Measurements from ENCODE around the gene TIMM8B. TPM values are rescaled to one million over a fixed set of nuclear protein-coding genes. Genes with fewer than 3 reads are reported as not detected.
A peak's percentile ranks its signal among the peaks of the same experiment; 100 is the strongest.
"Not testable (repeated sequence)": the region's sequence is repeated elsewhere in the genome, so short reads cannot be mapped to it uniquely, and the experiment has no call there.

The TIMM8B gene
- polyA plus RNA-seq, 1 donor from 2014 or later, result 55.9 TPM

DNA sequence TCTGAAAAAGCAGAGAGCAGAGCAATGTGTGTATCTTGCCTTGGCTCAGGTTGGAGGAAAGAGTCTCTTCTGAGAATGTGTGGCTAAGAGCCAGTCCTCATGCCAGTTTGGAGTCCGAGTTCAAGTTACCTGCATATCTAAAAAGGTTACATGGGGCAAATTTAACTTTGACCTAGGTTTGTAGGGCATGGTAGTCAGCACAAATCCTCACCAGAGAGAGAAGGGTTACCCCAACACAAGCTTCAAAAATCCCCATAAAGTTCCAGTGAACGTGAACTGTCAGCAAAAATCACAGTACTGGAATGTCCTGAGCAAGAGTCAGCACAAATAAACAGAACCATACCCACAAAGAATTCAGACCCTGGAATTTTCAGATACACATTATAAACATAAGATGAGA lies 13.9 kb upstream of the TIMM8B start:
- H3K27me3 Mint-ChIP-seq, result no peaks in the 10 kb centered on the region
- no peaks in the 10 kb centered on the region for H3K9me3 Mint-ChIP-seq
- no peaks in the 10 kb centered on the region for H3K4me1 Mint-ChIP-seq
- H3K27ac Mint-ChIP-seq, result no peak overlapping the region
- no peak overlapping the region for H3K4me3 Mint-ChIP-seq
- H3K36me3 Mint-ChIP-seq, result peaks cover 2% of the 10 kb centered on the region

DNA sequence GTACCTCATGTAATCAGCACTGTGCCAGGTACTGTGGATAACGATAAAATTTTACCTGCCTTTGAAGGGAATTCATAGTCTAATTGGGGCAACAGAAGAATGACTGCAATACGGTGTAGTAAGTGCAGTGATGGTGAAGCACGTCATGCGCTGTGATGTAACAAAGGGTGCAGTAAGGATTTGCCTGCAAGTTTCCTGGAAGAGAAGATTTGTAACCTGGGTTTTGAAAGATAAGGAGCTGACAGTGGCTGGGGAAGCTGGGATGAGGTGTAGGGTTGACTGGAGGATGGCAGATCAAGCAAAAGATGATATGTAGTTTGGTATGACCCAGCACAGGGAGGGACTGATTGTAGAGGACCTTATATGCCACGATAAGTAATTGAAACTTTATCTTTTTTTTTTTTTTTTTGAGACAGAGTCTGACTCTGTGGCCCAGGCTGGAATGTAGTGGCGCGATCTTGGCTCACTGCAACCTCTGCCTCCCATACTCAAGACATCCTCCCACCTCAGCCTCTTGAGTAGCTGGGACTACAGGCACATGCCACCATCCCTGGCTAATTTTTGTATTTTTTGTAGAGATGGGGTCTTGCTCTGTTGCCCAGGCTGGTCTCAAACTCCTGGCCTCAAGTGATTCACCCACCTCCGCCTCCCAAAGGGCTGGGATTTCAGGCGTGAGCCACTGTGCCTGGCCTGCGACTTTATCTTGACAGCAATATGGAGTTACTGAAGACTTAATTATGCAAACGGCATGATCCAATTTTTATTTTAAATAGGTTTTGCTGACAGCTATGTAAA lies 11.4 kb upstream of the TIMM8B start:
- Mint-ChIP-seq H3K4me1 (peaks cover 0 to 4% (median 0%) of the 10 kb centered on the region in 3 donors), H3K9me3 (no peaks in the 10 kb centered on the region), H3K27me3 (no peaks in the 10 kb centered on the region), H3K27ac (peak overlapping the region in 1 of 3 donors; percentile 90), H3K4me3 (no peak overlapping the region), H3K36me3 (peaks cover 5% of the 10 kb centered on the region)

DNA sequence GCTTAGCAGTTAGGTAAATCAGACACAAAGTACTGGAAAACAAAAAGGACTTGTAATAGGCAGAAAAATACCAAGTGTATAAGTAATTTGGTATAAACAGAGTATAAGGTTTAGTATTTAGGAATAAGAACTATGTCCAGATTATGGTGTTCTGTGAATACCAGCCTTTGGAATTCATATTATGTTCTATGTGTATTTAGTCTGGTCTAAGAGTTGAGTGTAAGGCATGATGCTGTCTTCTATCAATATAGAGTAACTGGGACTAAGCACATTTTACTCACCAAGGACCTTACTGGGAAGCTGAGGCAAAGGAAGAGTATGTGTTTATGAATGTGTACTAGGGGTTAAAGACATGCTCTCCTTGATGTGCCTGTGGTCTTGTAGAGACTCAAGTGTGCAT lies 9.6 kb upstream of the TIMM8B start:
- Mint-ChIP-seq H3K27me3 (no peaks in the 10 kb centered on the region), H3K27ac (no peak overlapping the region), H3K4me1 (peaks cover 0 to 7% (median 3%) of the 10 kb centered on the region in 3 donors), H3K9me3 (no peaks in the 10 kb centered on the region), H3K36me3 (peaks cover 15% of the 10 kb centered on the region), H3K4me3 (no peak overlapping the region)

DNA sequence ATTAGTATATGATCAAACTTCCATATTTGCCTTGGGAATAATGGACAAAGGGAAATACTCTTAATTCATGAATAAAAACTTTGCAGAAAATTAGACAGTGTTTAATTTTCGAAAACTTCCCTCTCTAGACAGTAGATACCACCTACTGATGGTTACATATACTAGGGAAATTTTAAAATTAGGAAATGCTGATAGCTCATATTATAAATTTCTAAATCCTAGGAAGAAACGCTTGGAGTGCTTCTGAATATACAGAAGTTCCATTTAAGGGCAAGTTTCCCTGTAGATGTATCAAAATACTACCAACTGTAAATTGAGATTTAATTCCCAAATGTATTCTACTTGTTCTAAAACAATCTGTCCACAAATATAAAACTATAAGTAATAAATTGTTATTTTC lies 8.7 kb upstream of the TIMM8B start:
- H3K4me3 Mint-ChIP-seq, H3K4me1 Mint-ChIP-seq, H3K27me3 Mint-ChIP-seq, H3K27ac Mint-ChIP-seq, H3K9me3 Mint-ChIP-seq: not testable (repeated sequence)
- peaks cover 15% of the 10 kb centered on the region for H3K36me3 Mint-ChIP-seq

DNA sequence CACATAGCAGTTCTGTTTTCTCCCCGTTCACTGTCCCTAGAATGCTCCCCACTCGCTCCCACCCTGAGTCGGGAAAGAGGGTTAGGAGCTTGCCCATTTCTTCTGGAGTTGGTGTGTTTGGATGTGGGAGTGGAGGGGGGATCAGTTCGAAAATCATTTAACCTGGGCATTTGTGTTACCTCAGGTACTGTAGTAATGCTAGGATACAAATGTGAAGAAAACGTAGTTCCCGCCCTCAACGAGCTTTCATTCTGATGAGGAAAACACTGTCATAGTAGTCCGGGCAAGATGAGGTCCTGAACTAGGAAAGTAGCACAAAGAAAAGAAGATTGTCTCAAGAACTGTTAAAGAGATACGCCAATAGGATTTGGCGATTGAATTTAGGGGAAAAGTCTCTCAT lies 656 bp upstream of the TIMM8B start:
- H3K36me3 Mint-ChIP-seq, result peaks cover 22% of the 10 kb centered on the region
- H3K27me3 Mint-ChIP-seq, result no peaks in the 10 kb centered on the region
- peaks cover 19 to 42% (median 39%) of the 10 kb centered on the region in 3 donors for H3K4me1 Mint-ChIP-seq
- peaks cover 0 to 1% (median 0%) of the 10 kb centered on the region in 3 donors for H3K9me3 Mint-ChIP-seq
- H3K27ac Mint-ChIP-seq, result peak overlapping the region; percentile 75 to 99 (median 99)
- H3K4me3 Mint-ChIP-seq, result peak overlapping the region; percentile 88 to 100 (median 100)

DNA sequence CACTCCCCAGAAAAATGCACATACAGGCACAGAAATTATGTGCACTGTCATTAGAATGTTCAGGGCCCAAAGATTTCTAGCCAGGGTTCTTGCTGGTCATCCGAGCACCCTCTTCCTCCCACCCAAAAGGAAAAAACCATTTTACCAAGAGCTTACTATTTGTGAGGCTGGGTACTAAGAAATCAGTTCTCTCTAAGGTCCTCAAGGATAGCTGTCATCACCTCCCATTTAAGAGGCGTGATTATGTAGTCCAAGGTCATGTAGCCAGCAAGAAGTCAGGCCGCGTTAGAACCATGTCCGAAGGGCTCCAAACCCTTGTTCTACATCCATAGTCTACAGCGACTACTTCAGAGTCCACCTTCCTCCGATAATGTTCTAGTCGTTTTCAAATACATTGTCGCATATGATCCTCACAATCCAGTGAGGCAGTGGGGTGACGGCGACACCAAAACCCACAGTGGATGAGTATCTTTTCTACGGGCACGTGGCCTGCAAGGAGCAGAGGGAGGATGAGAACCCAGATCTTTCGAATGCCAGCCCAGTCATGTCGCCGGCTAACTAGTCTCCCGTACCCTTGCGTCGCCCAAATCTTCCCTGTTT lies 634 bp downstream of the TIMM8B start:
- H3K27me3 Mint-ChIP-seq, result no peaks in the 10 kb centered on the region
- peaks cover 14% of the 10 kb centered on the region for H3K36me3 Mint-ChIP-seq
- H3K4me1 Mint-ChIP-seq, result peaks cover 19 to 43% (median 37%) of the 10 kb centered on the region in 3 donors
- H3K27ac Mint-ChIP-seq, result peak overlapping the region; percentile 75 to 99 (median 99)
- H3K4me3 Mint-ChIP-seq, result peak overlapping the region; percentile 88 to 100 (median 100)
- H3K9me3 Mint-ChIP-seq, result peaks cover 0 to 1% (median 0%) of the 10 kb centered on the region in 3 donors

DNA sequence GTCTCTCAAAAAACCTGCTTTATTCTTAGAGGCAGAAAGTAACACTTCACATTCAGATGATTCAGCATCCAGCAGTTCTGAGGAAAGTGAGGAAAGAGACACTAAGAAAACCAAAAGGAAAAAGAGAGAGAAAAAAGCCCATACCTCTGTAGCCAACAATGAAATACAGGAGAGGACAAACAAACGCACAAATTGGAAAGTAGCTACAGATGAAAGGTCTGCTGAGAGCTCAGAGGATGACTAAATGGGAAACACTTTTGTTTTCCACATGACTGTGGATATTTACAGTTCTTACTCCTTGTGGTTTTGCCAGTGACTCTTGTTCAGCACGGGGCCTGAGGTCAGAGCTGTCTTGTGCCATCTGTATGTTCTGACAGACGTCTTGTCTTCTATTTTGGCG lies 3.8 kb downstream of the TIMM8B start:
- H3K27me3 Mint-ChIP-seq, result no peaks in the 10 kb centered on the region
- peaks cover 6 to 28% (median 24%) of the 10 kb centered on the region in 3 donors for H3K4me1 Mint-ChIP-seq
- peaks cover 2% of the 10 kb centered on the region for H3K36me3 Mint-ChIP-seq
- peak overlapping the region in 2 of 3 donors; percentile 38 to 85 for H3K27ac Mint-ChIP-seq
- peaks cover 0 to 1% (median 0%) of the 10 kb centered on the region in 3 donors for H3K9me3 Mint-ChIP-seq
- H3K4me3 Mint-ChIP-seq, result no peak overlapping the region

DNA sequence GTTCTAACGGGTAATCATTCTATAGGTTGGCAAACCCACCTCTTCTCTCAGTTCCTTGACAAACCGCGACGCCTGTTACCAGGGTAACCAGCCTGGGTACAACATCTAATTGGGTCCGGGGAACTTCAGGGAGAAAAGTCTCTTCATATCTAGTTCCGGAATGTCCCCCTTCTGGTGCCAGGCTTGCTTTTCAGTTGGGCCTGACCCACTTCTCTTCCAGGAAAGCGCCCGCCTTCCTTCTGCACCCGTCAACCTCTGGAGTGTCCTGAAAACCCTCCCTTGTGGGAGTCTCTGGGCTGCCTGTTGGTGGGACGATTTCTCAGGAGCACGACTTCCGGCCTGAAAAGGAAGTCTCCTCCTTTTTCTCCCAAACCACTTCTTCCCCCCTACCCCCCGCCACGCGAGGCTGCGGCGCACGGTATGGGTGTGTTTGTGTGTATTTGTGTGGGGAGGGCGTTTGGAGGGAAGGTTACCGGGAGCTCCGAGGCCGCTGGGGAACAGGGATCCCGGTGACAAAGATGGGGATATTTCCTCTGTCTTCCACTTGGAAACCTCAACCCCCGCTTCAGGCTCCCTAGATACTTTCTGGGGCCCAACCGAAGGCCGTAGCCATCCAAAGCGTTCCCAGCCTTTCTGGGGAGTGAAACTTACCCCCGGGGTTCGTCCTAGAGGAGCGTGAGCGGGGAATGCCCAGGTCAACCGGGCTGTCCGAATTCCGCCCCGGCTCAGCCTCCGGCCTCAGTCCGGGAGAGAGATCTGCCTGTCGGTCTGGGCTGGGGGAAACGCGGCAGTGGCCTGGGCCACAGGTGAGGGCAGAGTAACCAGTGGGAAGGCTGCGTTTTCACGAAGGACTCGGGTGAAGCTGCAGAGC lies 12.4 kb downstream of the TIMM8B start, which contains the start of the genes NKAPD1 and PIH1D2:
NKAPD1 (plus strand) TSS at position 359 of the 871 bp plus-strand sequence. CDS start 1,276 bp downstream, outside the sequence.
PIH1D2 (minus strand) TSS at position 77 of the 871 bp plus-strand sequence. CDS start 843 bp downstream, outside the sequence.
- peaks cover 12 to 23% (median 22%) of the 10 kb centered on the region in 3 donors for H3K4me1 Mint-ChIP-seq
- no peaks in the 10 kb centered on the region for H3K27me3 Mint-ChIP-seq
- H3K36me3 Mint-ChIP-seq, result no peaks in the 10 kb centered on the region
- H3K9me3 Mint-ChIP-seq, result no peaks in the 10 kb centered on the region
- H3K4me3 Mint-ChIP-seq, result peak within 1 kb of the TSS; percentile 75 to 99 (median 98)
- peak within 1 kb of the TSS; percentile 84 to 98 (median 97) for H3K27ac Mint-ChIP-seq

DNA sequence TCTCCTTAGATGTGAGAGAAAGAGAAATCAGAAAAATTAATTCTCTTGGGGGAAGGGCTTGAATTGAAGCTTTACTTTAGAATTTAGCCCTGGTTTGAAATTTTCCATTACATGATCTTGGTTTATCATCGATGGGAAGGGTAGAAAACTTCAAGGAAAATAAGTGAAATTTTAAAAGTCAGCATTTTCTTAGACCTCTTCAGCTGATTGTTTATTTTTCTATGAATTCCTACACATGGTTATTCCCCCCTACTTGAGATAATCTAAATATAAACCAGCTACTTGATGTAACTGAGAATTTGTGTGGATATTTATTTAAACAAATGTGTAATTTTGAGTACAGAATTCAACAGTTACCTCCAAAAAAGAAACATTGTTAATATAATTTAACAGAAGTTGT lies 23.6 kb downstream of the TIMM8B start:
- H3K27me3 Mint-ChIP-seq, result no peaks in the 10 kb centered on the region
- H3K36me3 Mint-ChIP-seq, result peaks cover 4% of the 10 kb centered on the region
- H3K27ac Mint-ChIP-seq, result no peak overlapping the region
- H3K9me3 Mint-ChIP-seq, result no peaks in the 10 kb centered on the region
- no peak overlapping the region for H3K4me3 Mint-ChIP-seq
- H3K4me1 Mint-ChIP-seq, result no peaks in the 10 kb centered on the region

DNA sequence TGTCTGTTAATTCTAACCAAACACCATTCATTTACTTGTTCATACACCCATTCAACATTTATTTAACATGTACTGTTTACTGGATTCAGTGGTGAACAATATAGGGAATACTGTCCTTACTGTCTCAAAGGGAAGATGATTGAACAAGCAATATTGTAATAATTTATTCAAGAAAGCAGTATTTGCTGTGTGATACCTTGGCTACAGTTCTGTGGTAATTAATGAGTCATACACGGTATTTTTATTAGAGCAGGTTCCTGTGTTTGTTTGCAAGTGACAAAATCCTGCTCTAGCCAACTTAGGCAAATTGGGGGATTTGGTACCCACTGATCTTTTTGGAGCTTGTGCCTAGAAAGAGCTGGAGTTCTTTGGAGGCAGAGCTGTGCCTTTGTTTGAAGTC lies 28.5 kb downstream of the TIMM8B start:
- Mint-ChIP-seq H3K9me3 (no peaks in the 10 kb centered on the region), H3K4me3 (no peak overlapping the region), H3K4me1 (no peaks in the 10 kb centered on the region), H3K27me3 (no peaks in the 10 kb centered on the region), H3K27ac (peak overlapping the region in 1 of 3 donors; percentile 7), H3K36me3 (no peaks in the 10 kb centered on the region)

DNA sequence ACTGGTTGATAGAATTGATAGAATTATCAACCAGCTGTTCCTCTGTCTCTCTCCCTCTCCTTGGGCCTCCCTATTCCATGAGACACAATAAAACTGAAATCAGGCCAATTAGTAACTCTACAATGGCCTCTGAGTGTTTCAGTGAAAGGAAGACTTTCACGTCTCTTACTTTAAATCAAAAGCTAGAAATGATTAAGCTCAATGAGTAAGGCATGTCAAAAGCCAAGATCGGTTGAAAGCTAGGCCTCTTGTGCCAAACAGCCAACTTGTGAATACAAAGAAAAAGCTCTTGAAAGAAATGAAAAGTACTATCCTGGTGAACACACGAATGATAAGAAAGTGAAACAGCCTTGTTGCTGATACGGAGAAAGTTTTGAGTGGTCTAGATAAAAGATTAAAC lies 29.4 kb downstream of the TIMM8B start:
- H3K9me3 Mint-ChIP-seq, result no peaks in the 10 kb centered on the region
- no peak overlapping the region for H3K4me3 Mint-ChIP-seq
- H3K4me1 Mint-ChIP-seq, result peaks cover under 1 to 3% (median 1%) of the 10 kb centered on the region in 3 donors
- no peaks in the 10 kb centered on the region for H3K36me3 Mint-ChIP-seq
- H3K27ac Mint-ChIP-seq, result peak overlapping the region in 1 of 3 donors; percentile 7
- H3K27me3 Mint-ChIP-seq, result no peaks in the 10 kb centered on the region

DNA sequence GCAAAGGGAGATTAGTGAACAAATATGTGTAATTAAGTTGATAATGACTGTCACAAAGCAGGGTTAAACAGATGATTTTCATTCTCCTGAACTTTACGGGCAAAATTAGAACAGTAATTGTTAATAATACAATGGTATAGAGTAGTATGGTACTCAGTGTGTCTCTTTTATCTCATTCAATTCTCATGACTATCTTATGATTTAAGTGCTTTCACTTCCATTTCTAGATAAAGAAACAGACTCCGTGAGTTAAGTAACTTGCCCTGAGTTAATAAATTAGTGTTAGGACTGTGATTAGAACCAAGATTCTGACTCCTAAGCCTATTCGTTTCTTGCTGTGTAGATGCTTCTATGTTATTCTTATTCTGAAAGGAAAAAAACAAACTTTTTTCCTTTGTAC lies 34.8 kb downstream of the TIMM8B start:
- Mint-ChIP-seq H3K4me3 (peak overlapping the region in 3 of 4 donors; percentile 13 to 80 (median 21)), H3K27ac (peak overlapping the region in 2 of 3 donors; percentile 44 to 53), H3K27me3 (no peaks in the 10 kb centered on the region), H3K9me3 (no peaks in the 10 kb centered on the region), H3K4me1 (peaks cover 35 to 45% (median 41%) of the 10 kb centered on the region in 3 donors), H3K36me3 (peaks cover 7% of the 10 kb centered on the region)

DNA sequence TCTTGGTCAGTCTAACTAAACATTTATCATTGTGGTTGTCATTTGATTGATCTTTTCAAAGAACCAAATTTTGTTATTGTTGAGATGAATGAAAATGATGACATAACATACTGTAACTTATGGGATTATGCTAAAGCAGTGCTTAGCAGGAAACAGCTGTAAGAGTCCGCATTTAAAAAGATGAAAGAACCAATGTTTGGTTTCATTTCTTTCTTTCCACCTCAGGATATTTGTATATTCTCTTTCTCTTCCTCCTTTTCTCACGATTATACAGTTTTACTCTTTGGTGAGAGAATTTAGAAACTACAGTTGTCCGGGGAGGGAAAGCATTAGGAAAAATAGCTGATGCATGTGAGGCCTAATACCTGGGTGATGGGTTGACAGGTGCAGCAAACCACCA lies 35.8 kb downstream of the TIMM8B start:
- Mint-ChIP-seq H3K9me3 (no peaks in the 10 kb centered on the region), H3K36me3 (peaks cover 10% of the 10 kb centered on the region), H3K4me3 (peak overlapping the region in 3 of 4 donors; percentile 15 to 63 (median 31)), H3K27me3 (no peaks in the 10 kb centered on the region), H3K27ac (peak overlapping the region; percentile 44 to 85 (median 71)), H3K4me1 (peaks cover 35 to 46% (median 41%) of the 10 kb centered on the region in 3 donors)

DNA sequence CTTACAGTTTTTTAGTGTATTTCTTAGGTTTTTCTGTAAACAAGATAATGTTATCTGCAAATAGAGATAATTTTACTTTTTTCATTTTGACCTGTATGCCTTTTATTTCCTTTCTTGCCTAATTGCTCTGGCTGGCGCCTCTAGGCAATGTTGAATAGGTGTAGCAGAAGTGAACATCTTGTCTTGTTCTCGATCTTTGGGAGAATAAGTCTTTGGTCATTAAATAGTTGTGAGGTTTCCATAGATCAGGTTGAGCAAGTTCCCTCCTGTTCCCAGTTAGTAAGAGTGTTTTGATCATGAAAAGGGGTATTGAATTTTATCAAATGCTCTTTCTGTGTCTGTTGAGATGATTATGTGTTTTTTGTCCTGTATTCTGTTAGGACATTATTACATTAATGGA lies 36.8 kb downstream of the TIMM8B start:
- H3K4me3 Mint-ChIP-seq, result peak overlapping the region in 2 of 4 donors; percentile 20 to 49
- no peak overlapping the region for H3K27ac Mint-ChIP-seq
- peaks cover 35 to 46% (median 41%) of the 10 kb centered on the region in 3 donors for H3K4me1 Mint-ChIP-seq
- no peaks in the 10 kb centered on the region for H3K27me3 Mint-ChIP-seq
- H3K9me3 Mint-ChIP-seq, result no peaks in the 10 kb centered on the region
- H3K36me3 Mint-ChIP-seq, result peaks cover 10% of the 10 kb centered on the region
